ENCODE measurements around the gene NAV3.

The NAV3 gene

DNA sequence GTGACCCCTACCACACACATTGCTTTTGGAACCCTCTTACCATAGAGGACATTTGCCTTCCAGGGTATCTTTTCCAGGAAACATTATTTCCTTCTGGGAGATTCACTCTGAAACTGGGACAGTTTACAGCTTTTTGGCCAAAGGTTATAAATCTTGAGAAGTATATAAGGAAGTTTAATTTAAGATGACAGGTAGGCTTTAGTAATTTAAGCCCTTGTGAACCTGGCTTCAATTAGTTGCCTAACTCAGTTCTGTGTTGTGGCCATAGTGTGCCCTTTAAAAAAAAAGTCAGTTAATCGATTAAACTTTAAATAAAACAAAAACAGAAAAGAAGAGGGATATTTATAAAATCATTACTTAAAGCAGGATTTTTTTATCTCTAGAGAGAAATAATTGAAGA, 142.9 kb downstream of the NAV3 start:
- H3K27ac ChIP-seq, result no peak overlapping the region
- H3K27me3 ChIP-seq (replicated peaks), result no peaks in the 10 kb centered on the region
- no peak overlapping the region for H3K4me3 ChIP-seq (ENCODE audit: low read depth, low read length)
- TF ChIP-seq, protein P1, sequence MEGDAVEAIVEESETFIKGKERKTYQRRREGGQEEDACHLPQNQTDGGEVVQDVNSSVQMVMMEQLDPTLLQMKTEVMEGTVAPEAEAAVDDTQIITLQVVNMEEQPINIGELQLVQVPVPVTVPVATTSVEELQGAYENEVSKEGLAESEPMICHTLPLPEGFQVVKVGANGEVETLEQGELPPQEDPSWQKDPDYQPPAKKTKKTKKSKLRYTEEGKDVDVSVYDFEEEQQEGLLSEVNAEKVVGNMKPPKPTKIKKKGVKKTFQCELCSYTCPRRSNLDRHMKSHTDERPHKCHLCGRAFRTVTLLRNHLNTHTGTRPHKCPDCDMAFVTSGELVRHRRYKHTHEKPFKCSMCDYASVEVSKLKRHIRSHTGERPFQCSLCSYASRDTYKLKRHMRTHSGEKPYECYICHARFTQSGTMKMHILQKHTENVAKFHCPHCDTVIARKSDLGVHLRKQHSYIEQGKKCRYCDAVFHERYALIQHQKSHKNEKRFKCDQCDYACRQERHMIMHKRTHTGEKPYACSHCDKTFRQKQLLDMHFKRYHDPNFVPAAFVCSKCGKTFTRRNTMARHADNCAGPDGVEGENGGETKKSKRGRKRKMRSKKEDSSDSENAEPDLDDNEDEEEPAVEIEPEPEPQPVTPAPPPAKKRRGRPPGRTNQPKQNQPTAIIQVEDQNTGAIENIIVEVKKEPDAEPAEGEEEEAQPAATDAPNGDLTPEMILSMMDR (IDR thresholded peaks at IDR 0.05; ENCODE audit: low read depth, low read length, missing control alignments), result no peak
- in situ Hi-C loops (cut with HindIII; ENCODE audit: low pct_ligation_motif_present, low sequenced_read_pairs), result no loop called here
- no peak for DNase-seq
- peaks cover 2% of the 10 kb centered on the region for H3K36me3 ChIP-seq (replicated peaks)

DNA sequence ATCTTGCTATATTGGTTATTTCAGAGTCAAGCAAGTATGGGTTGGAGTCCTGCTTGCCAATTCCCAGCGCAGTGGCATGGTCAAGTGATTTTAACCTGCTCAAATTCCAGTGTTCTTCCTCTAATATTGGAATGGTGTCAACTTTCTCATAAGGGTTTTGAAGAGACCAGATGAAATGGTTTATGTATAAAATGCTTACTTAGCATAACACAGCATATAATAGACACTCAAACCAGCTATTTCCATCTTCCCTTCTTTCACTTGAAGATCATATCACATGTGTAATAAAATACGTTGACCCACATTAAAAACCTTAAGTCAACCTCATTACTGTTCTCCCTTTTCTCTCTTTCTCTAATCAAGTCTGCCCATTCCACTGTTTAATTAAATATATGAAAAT, 144.0 kb downstream of the NAV3 start:
- in situ Hi-C loops (cut with HindIII; ENCODE audit: low pct_ligation_motif_present, low sequenced_read_pairs), result no loop called here
- Histone ChIP-seq H3K27me3 (replicated peaks) (no peaks in the 10 kb centered on the region), H3K27ac (no peak overlapping the region), H3K4me3 (ENCODE audit: low read depth, low read length) (no peak overlapping the region), H3K36me3 (replicated peaks) (no peaks in the 10 kb centered on the region)
- TF ChIP-seq, protein P1 (IDR thresholded peaks at IDR 0.05; ENCODE audit: low read depth, low read length, missing control alignments), result no peak
- DNase-seq, result no peak

DNA sequence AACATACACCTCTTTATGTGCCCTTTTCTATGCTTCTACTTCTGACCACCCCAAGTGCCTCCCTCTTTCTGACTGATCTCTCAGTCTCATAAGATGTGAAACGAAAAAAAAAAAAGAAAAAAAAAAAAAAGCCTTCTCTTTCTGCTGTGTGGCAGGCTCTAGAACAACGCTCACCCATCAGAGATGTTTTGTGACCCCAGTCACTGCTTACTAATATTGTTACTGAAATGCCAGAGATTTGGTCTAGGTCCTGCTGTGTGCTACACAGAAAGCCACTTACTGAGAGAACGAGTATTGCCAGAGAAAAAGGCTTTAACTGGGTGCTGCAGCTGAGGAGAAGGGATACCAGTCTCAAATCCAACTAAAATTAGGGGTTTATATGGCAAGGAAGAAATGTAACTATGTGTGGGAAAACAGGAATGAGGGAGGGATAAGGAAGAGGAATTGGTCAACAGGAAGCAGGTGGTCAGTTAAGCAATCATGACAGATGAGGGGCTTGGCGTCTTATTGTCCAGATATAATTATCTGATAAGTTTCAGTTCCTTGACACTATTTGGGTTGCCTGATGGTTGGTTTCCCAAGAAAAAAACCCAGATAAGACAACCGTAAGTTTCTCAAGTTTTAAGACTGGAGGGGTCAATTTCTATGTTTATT, 149.0 kb downstream of the NAV3 start:
- DNase-seq, result no peak
- peaks cover 2% of the 10 kb centered on the region for H3K36me3 ChIP-seq (replicated peaks)
- H3K4me3 ChIP-seq (ENCODE audit: low read depth, low read length), result no peak overlapping the region
- TF ChIP-seq, protein P1 (IDR thresholded peaks at IDR 0.05; ENCODE audit: low read depth, low read length, missing control alignments), result no peak
- H3K27me3 ChIP-seq (replicated peaks), result no peaks in the 10 kb centered on the region
- in situ Hi-C loops (cut with HindIII; ENCODE audit: low pct_ligation_motif_present, low sequenced_read_pairs), result no loop called here
- no peak overlapping the region for H3K27ac ChIP-seq

DNA sequence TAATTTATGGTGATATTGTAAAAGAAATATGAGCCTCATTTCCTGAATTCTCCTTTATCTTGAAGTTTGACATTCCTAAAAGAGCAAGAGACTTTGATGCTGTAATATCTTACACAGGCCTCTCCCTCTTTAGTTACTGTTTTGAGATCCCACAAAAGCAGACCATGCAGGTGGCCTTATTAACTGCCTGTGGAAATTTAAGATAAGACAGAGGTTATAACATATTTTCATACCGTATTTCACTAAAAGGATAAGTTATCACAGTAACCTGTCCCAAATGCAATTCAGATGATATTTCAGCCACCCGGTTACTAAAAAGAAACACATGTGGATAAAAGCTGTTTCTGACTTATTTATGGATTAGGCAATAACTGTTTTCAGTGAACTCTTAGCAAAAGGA, 150.1 kb downstream of the NAV3 start:
- Histone ChIP-seq H3K27me3 (replicated peaks) (no peaks in the 10 kb centered on the region), H3K27ac (no peak overlapping the region), H3K4me3 (ENCODE audit: low read depth, low read length) (no peak overlapping the region), H3K36me3 (replicated peaks) (peaks cover 2% of the 10 kb centered on the region)
- in situ Hi-C loops (cut with HindIII; ENCODE audit: low pct_ligation_motif_present, low sequenced_read_pairs), result no loop called here
- TF ChIP-seq, protein P1 (IDR thresholded peaks at IDR 0.05; ENCODE audit: low read depth, low read length, missing control alignments), result no peak
- DNase-seq, result no peak

DNA sequence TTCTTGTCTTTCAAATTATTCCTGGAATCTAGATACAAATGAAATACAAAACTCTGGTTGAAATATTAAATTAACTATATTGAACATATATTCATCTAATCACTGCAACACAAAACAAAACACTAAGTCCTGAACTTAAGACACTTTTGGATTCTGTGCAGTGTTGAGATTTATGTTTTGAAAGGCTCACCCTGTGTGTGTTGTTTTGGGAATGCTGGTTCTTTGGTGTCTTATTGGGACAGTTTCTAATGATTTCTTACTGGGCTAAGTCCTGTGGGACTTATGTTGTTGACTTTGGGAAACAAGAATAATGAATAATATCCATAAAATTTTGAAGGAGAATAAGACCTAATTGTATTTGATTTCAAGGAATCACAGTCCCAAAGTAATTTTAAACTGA, 153.2 kb downstream of the NAV3 start:
- Histone ChIP-seq H3K36me3 (replicated peaks) (peaks cover 2% of the 10 kb centered on the region), H3K4me3 (ENCODE audit: low read depth, low read length) (no peak overlapping the region), H3K27me3 (replicated peaks) (no peaks in the 10 kb centered on the region), H3K27ac (no peak overlapping the region)
- TF ChIP-seq, protein P1 (IDR thresholded peaks at IDR 0.05; ENCODE audit: low read depth, low read length, missing control alignments), result no peak
- DNase-seq, result no peak
- in situ Hi-C loops (cut with HindIII; ENCODE audit: low pct_ligation_motif_present, low sequenced_read_pairs), result no loop called here

DNA sequence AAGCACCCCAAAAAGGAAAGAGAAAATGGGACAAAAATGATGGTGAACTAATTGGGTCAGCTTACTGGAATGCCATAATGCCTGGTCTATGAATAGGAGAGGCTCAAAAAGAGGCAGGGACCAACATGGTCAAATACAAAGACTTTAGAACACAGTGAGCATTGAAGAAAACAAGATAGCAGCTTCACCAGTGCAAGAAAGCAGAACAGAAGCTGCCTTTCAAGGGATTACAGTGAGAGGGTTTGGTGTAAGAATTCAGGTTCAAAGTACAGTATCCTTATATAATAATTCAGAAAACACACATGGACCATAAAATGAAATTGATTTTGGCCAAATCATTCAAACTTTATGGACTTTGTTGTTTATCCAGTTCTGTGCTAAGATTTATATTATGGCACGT, 162.1 kb downstream of the NAV3 start:
- Histone ChIP-seq H3K4me3 (ENCODE audit: low read depth, low read length) (no peak overlapping the region), H3K27ac (no peak overlapping the region), H3K36me3 (replicated peaks) (peaks cover 3% of the 10 kb centered on the region), H3K27me3 (replicated peaks) (no peaks in the 10 kb centered on the region)
- TF ChIP-seq, protein P1 (IDR thresholded peaks at IDR 0.05; ENCODE audit: low read depth, low read length, missing control alignments), result no peak
- in situ Hi-C loops (cut with HindIII; ENCODE audit: low pct_ligation_motif_present, low sequenced_read_pairs), result no loop called here
- DNase-seq, result no peak
